Measurements from ENCODE around the gene MSI2.
A peak's percentile ranks its signal among the peaks of the same experiment; 100 is the strongest.
"Not testable (repeated sequence)": the region's sequence is repeated elsewhere in the genome, so short reads cannot be mapped to it uniquely, and the experiment has no call there.

MSI2 gene

GRCh38 chr17:57255776-57256681 lies at the start of gene MSI2:
Gene MSI2, plus strand, starts transcription at chr17:57256523. Its CDS starts 220 bp downstream, at chr17:57256743.
- peak; percentile 96 for DNase-seq

GRCh38 chr17:57206928-57207327 lies 49.4 kb upstream of the MSI2 start:
- DNase-seq = no peak

- DNase-seq = no peak
Observed at GRCh38 chr17:57207396-57207795, 48.9 kb upstream of the MSI2 start.

GRCh38 chr17:57210224-57210553 lies 46.1 kb upstream of the MSI2 start:
- DNase-seq = no peak

- no peak for DNase-seq
Observed at GRCh38 chr17:57210972-57211411, 45.3 kb upstream of the MSI2 start.

- no peak for DNase-seq
Observed at GRCh38 chr17:57211543-57211942, 44.8 kb upstream of the MSI2 start.

GRCh38 chr17:57213180-57213825 lies 43.0 kb upstream of the MSI2 start:
- DNase-seq = no peak

- DNase-seq = no peak
Observed at GRCh38 chr17:57215317-57215716, 41.0 kb upstream of the MSI2 start.

- DNase-seq = no peak
Observed at GRCh38 chr17:57221366-57222350, 34.7 kb upstream of the MSI2 start.

- not testable (repeated sequence) for DNase-seq
Observed at GRCh38 chr17:57222422-57222821, 33.9 kb upstream of the MSI2 start.

- no peak for DNase-seq
Observed at GRCh38 chr17:57225127-57225526, 31.2 kb upstream of the MSI2 start.

- no peak for DNase-seq
Observed at GRCh38 chr17:57226793-57227192, 29.5 kb upstream of the MSI2 start.

GRCh38 chr17:57228911-57229310 lies 27.4 kb upstream of the MSI2 start:
- no peak for DNase-seq

- no peak for DNase-seq
Observed at GRCh38 chr17:57234061-57234738, 22.1 kb upstream of the MSI2 start.

GRCh38 chr17:57234739-57235092 lies 21.6 kb upstream of the MSI2 start:
- DNase-seq = no peak

GRCh38 chr17:57235124-57235523 lies 21.2 kb upstream of the MSI2 start:
- no peak for DNase-seq

- DNase-seq = no peak
Observed at GRCh38 chr17:57236686-57237299, 19.5 kb upstream of the MSI2 start.

GRCh38 chr17:57240648-57241047 lies 15.7 kb upstream of the MSI2 start:
- peak; percentile 61 for DNase-seq

GRCh38 chr17:57242148-57242547 lies 14.2 kb upstream of the MSI2 start:
- peak; percentile 73 for DNase-seq

GRCh38 chr17:57243171-57243622 lies 13.1 kb upstream of the MSI2 start:
- peak; percentile 85 for DNase-seq

GRCh38 chr17:57245786-57246185 lies 10.5 kb upstream of the MSI2 start:
- DNase-seq = no peak

- no peak for DNase-seq
Observed at GRCh38 chr17:57246257-57246656, 10.1 kb upstream of the MSI2 start.
